Activated CD8-positive, alpha-beta memory T cell treated with anti-CD3 and anti-CD28 coated beads for 1 hour (primary cell): ENCODE measurements around the gene INHBC.

Source experiments
- DNase-seq, 2 donors: peaks; one replicate each; pipeline ENCODE4 v3.0.0-alpha.2; 2020; ENCODE audit warnings: low read depth in 1 of 2; ENCODE audit errors: extremely low read depth in 1 of 2

The INHBC gene

GRCh38 chr12:57465747-57466505 is 31.3 kb downstream of the INHBC start:
- DNase-seq: no peak

- DNase-seq: no peak
Measured at GRCh38 chr12:57467212-57467874, 32.8 kb downstream of the INHBC start.

GRCh38 chr12:57467915-57468314 is 33.3 kb downstream of the INHBC start:
- DNase-seq: no peak

- DNase-seq: no peak
Measured at GRCh38 chr12:57469296-57470164, 34.9 kb downstream of the INHBC start.

- DNase-seq: no peak
Measured at GRCh38 chr12:57470286-57470969, 35.8 kb downstream of the INHBC start.

- DNase-seq: no peak
Measured at GRCh38 chr12:57470970-57471656, 36.5 kb downstream of the INHBC start.

- DNase-seq: no peak
Measured at GRCh38 chr12:57471661-57472060, 37.1 kb downstream of the INHBC start.

- no peak for DNase-seq
Measured at GRCh38 chr12:57472391-57472790, 37.8 kb downstream of the INHBC start.

GRCh38 chr12:57473392-57473791 is 38.8 kb downstream of the INHBC start:
- no peak for DNase-seq

- no peak for DNase-seq
Measured at GRCh38 chr12:57473886-57474285, 39.3 kb downstream of the INHBC start.

- DNase-seq: no peak
Measured at GRCh38 chr12:57474430-57474829, 39.8 kb downstream of the INHBC start.

GRCh38 chr12:57474862-57475261 is 40.3 kb downstream of the INHBC start:
- no peak for DNase-seq

- DNase-seq: no peak
Measured at GRCh38 chr12:57475271-57476161, 40.9 kb downstream of the INHBC start.

- no peak for DNase-seq
Measured at GRCh38 chr12:57476162-57476992, 41.8 kb downstream of the INHBC start.

GRCh38 chr12:57476993-57477709 is 42.6 kb downstream of the INHBC start:
- DNase-seq: no peak

- DNase-seq: no peak
Measured at GRCh38 chr12:57477710-57478681, 43.4 kb downstream of the INHBC start.

- no peak for DNase-seq
Measured at GRCh38 chr12:57479043-57479375, 44.4 kb downstream of the INHBC start.
